Measurements from ENCODE around the gene TK2. TPM values are rescaled to one million over a fixed set of nuclear protein-coding genes. Genes with fewer than 3 reads are reported as not detected.

TK2 gene
- polyA plus RNA-seq, 3 donors = 29.8 to 38.9 (median 32.4) TPM

DNA sequence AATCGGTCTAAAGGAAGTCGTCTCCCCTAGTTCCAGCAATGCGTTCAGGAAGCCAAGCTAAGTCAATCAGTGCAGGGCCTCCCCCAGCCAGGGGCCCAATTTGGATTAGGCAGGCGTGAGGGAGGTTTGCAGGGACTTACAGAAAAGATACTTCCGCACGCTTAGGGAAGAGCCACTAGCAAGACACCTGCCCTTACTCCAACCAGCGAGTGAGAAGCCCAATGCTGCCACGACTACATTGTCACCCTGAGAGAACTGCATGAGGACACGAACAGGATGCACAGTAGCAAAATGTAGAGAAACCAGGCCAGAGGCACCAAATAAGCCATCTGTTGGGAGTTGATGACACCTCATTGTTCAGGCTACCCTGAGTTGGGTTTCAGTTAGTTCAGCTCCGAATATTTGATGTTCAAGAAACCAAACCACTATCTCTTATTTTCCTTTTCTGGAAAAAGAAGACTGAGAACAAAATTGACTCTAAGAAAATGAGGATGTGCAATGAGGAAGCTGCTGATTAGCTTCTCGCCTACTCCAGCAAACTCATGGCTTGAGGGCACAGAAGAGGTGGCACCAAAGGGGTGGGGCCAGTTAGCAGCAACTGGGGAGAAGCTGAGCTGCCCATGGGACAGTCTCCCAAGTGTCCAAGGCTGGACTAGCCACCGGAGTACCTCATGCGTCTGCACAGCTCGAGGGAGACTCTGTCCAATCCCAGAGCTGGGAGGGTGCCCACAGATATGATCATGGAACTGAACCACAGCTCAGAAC is 29.3 kb downstream of the TK2 start:
- peak overlapping the region; percentile 99 to 100 (median 100) for H3K27ac Mint-ChIP-seq
- peaks cover 26 to 58% of the 10 kb centered on the region in 2 donors for H3K36me3 Mint-ChIP-seq
- Histone ChIP-seq H3K4me2 (replicated peaks; ENCODE audit: extremely low read depth, low read length, poor library complexity, severe bottlenecking) (peak overlapping the region; percentile 58), H4K20me1 (ENCODE audit: insufficient read depth, low read length) (no peaks in the 10 kb centered on the region), H3K36me3 (replicated peaks in 1 of 2; ENCODE audit: control insufficient read depth in 1 of 2, insufficient read depth in 2 of 2, low read length in 2 of 2) (no peaks in the 10 kb centered on the region), H3K9ac (ENCODE audit: insufficient read depth, low read length, poor library complexity, severe bottlenecking) (peak overlapping the region; percentile 73), H3K27me3 (ENCODE audit: control insufficient read depth in 2 of 2, insufficient read depth in 2 of 2, low read length in 2 of 2) (no peaks in the 10 kb centered on the region), H3K27ac (ENCODE audit: low read depth in 1 of 2, low read length in 2 of 2) (peak overlapping the region; percentile 99), H3K79me2 (ENCODE audit: insufficient read depth, low read length) (peaks cover 29% of the 10 kb centered on the region), H3K9me3 (replicated peaks in 1 of 2; ENCODE audit: control insufficient read depth in 1 of 2, insufficient read depth in 1 of 2, low read length in 2 of 2) (no peaks in the 10 kb centered on the region), H3K4me1 (ENCODE audit: control insufficient read depth in 1 of 2, insufficient read depth in 2 of 2, low read length in 2 of 2) (peaks cover 98 to 99% of the 10 kb centered on the region in 2 donors), H3K4me3 (replicated peaks in 1 of 3; ENCODE audit: low read depth in 2 of 3, low read length in 3 of 3) (peak overlapping the region in 1 of 3 experiments; percentile 54), H2AFZ (ENCODE audit: insufficient read depth, low read depth, low read length, poor library complexity, severe bottlenecking) (no peak overlapping the region)
- H3K9me3 Mint-ChIP-seq = no peaks in the 10 kb centered on the region
- H3K27me3 Mint-ChIP-seq (ENCODE audit: low read depth in 3 of 3) = peaks cover 0 to 2% (median 2%) of the 10 kb centered on the region in 3 donors
- intact Hi-C loops (cut with micrococcal nuclease) = loop anchor here in 1 of 2 donors (10.0 kb wide), 1 partner anchor 1564 kb away; the partner anchor contains the start of gene NFATC3
- H3K4me3 Mint-ChIP-seq = peak overlapping the region in 1 of 2 donors; percentile 75
- TF ChIP-seq, protein P1, sequence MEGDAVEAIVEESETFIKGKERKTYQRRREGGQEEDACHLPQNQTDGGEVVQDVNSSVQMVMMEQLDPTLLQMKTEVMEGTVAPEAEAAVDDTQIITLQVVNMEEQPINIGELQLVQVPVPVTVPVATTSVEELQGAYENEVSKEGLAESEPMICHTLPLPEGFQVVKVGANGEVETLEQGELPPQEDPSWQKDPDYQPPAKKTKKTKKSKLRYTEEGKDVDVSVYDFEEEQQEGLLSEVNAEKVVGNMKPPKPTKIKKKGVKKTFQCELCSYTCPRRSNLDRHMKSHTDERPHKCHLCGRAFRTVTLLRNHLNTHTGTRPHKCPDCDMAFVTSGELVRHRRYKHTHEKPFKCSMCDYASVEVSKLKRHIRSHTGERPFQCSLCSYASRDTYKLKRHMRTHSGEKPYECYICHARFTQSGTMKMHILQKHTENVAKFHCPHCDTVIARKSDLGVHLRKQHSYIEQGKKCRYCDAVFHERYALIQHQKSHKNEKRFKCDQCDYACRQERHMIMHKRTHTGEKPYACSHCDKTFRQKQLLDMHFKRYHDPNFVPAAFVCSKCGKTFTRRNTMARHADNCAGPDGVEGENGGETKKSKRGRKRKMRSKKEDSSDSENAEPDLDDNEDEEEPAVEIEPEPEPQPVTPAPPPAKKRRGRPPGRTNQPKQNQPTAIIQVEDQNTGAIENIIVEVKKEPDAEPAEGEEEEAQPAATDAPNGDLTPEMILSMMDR (IDR thresholded peaks at IDR 0.05) = no peak
- 24% methylated on average over 4 of the region's 14 CpGs for WGBS (ENCODE audit: insufficient coverage)
- H3K4me1 Mint-ChIP-seq = peaks cover 100% of the 10 kb centered on the region
- peak; percentile 81 to 91 (median 83) for DNase-seq

DNA sequence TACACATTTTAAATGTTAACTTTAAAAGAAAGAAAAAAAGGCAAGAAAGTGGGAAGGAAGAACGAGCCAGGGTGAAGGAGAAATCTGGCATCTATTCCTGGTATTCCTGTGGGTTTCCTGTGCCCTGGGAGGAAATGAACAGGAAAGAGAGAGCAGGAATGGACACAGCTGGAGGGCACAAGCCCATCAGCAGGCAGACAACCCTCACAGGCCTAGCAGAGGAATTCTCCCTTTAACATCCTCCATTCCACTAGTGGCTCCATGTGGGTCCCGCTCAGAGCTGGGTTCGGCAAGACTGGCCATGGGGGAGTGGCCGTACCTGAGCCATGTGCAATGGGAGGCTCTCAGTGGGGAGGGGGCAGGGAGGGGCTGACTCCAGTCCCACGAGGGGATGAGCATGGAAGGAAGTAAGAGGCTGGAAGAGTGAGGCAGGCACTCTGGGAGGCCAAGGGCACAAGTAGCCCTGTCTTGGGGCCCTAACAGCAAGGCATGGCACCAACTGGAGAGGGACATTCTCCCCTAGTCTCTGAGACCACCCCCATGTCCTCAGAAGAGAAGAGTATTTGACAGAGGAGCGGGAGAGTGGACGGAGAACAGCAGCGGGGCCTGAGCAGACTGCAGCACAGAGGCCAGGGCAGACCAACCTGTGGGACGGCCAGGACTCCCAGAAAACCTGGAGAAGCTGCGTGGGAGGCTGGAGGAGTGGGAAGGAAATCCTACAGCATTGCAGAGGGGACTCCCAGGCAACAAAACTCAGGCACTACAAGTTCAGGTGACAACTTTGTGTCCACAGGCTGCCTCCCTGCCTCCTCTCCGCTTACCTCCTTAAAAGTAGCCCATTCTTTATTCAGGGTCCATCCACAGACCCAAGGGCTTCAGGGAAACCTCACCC is 30.2 kb downstream of the TK2 start:
- Histone ChIP-seq H3K9me3 (replicated peaks in 1 of 2; ENCODE audit: control insufficient read depth in 1 of 2, insufficient read depth in 1 of 2, low read length in 2 of 2) (no peaks in the 10 kb centered on the region), H2AFZ (ENCODE audit: insufficient read depth, low read depth, low read length, poor library complexity, severe bottlenecking) (no peak overlapping the region), H3K36me3 (replicated peaks in 1 of 2; ENCODE audit: control insufficient read depth in 1 of 2, insufficient read depth in 2 of 2, low read length in 2 of 2) (no peaks in the 10 kb centered on the region), H4K20me1 (ENCODE audit: insufficient read depth, low read length) (no peaks in the 10 kb centered on the region), H3K27me3 (ENCODE audit: control insufficient read depth in 2 of 2, insufficient read depth in 2 of 2, low read length in 2 of 2) (no peaks in the 10 kb centered on the region), H3K9ac (ENCODE audit: insufficient read depth, low read length, poor library complexity, severe bottlenecking) (peak overlapping the region; percentile 73), H3K79me2 (ENCODE audit: insufficient read depth, low read length) (peaks cover 32% of the 10 kb centered on the region), H3K4me1 (ENCODE audit: control insufficient read depth in 1 of 2, insufficient read depth in 2 of 2, low read length in 2 of 2) (peaks cover 97 to 98% of the 10 kb centered on the region in 2 donors), H3K4me2 (replicated peaks; ENCODE audit: extremely low read depth, low read length, poor library complexity, severe bottlenecking) (peak overlapping the region; percentile 58), H3K27ac (ENCODE audit: low read depth in 1 of 2, low read length in 2 of 2) (peak overlapping the region; percentile 99), H3K4me3 (replicated peaks in 1 of 3; ENCODE audit: low read depth in 2 of 3, low read length in 3 of 3) (peak overlapping the region in 1 of 3 experiments; percentile 54)
- peak in 1 of 3 donors; percentile 2 for DNase-seq
- no peaks in the 10 kb centered on the region for H3K9me3 Mint-ChIP-seq
- intact Hi-C loops (cut with micrococcal nuclease) = loop anchor here (5.0 to 10.0 kb wide), 4 partner anchors 33 to 1565 kb away; partner anchors contain the start of genes CKLF (in 1 of the 2), NFATC3 (in 1 of the 2) and TK2 (in 1 of the 2)
- H3K36me3 Mint-ChIP-seq = peaks cover 35 to 66% of the 10 kb centered on the region in 2 donors
- H3K4me3 Mint-ChIP-seq = peak overlapping the region; percentile 31 to 71
- peaks cover 100% of the 10 kb centered on the region for H3K4me1 Mint-ChIP-seq
- WGBS (ENCODE audit: insufficient coverage) = 67% methylated on average over 4 of the region's 11 CpGs
- H3K27me3 Mint-ChIP-seq (ENCODE audit: low read depth in 3 of 3) = peaks cover 0 to 2% (median 2%) of the 10 kb centered on the region in 3 donors
- TF ChIP-seq, protein P1 (IDR thresholded peaks at IDR 0.05) = no peak
- H3K27ac Mint-ChIP-seq = peak overlapping the region; percentile 99 to 100 (median 100)

Measured in CD14-positive monocyte (primary cell).